Measurements from ENCODE around the gene ZNF592. TPM values are rescaled to one million over a fixed set of nuclear protein-coding genes. Genes with fewer than 3 reads are reported as not detected.
A peak's percentile ranks its signal among the peaks of the same experiment; 100 is the strongest.

ZNF592 gene
- total and polyA plus RNA-seq, 9 of the 15 experiments (the other 6 are each of a cell fraction or from before 2014, with no cell fraction given) = 0.88 to 23.8 (median 7.4) TPM

- TF ChIP-seq CGGBP1 (CRISPR knock-in tag; IDR thresholded peaks at IDR 0.05) = no peak
- TF ChIP-seq GTF2E2 (tag; IDR thresholded peaks at IDR 0.05) = no peak
- TF ChIP-seq PBX2 (CRISPR knock-in tag; IDR thresholded peaks at IDR 0.05; ENCODE audit: low read depth) = no peak
- TF ChIP-seq PBX2 (tag; conservative IDR thresholded peaks at IDR 0.05; ENCODE audit: low read depth) = peak; percentile 35
- no peak for TF ChIP-seq FOS (IDR thresholded peaks at IDR 0.05; ENCODE audit: extremely low read depth, insufficient read length)
- TF ChIP-seq ZNF57 (CRISPR knock-in tag; IDR thresholded peaks at IDR 0.05) = no peak
- TF ChIP-seq PREB (CRISPR knock-in tag; IDR thresholded peaks at IDR 0.05) = no peak
- TF ChIP-seq ZBTB8A (IDR thresholded peaks at IDR 0.05; ENCODE audit: partially characterized antibody) = no peak
- TF ChIP-seq MBD1 (CRISPR knock-in tag; IDR thresholded peaks at IDR 0.05) = no peak
- no peak for TF ChIP-seq MECOM (CRISPR knock-in tag; IDR thresholded peaks at IDR 0.05)
- TF ChIP-seq YY1 (IDR thresholded peaks at IDR 0.05; ENCODE audit: borderline replicate concordance in 1 of 3, control insufficient read depth in 1 of 3, extremely low read depth in 1 of 3, insufficient read depth in 3 of 3, insufficient read length in 1 of 3, insufficient replicate concordance in 2 of 3, low read depth in 1 of 3, low read length in 2 of 3) = no peak
- TF ChIP-seq HDAC2 (IDR thresholded peaks at IDR 0.05) = no peak; the same call in 1 of the 2 replicates
- TF ChIP-seq SMAD4 (CRISPR knock-in tag; conservative IDR thresholded peaks at IDR 0.05) = peak; percentile 27; the same call in 1 of the 2 replicates
- peak in 1 of 2 experiments; percentile 45; a peak in 1 of 4 replicates for TF ChIP-seq HDAC1 (IDR thresholded peaks at IDR 0.05)
- peak; percentile 61 to 77 for TF ChIP-seq KDM1A (IDR thresholded peaks at IDR 0.05)
- TF ChIP-seq DMBX1 (CRISPR knock-in tag; IDR thresholded peaks at IDR 0.05; ENCODE audit: borderline replicate concordance) = peak; percentile 56; the same call in 1 of the 2 replicates
- TF ChIP-seq BRD9 (IDR thresholded peaks at IDR 0.05; ENCODE audit: low read depth, partially characterized antibody) = no peak
- TF ChIP-seq ETV1 (tag; conservative IDR thresholded peaks at IDR 0.05; ENCODE audit: low read depth) = no peak; the same call in 1 of the 2 replicates
- no peak for TF ChIP-seq RBM14 (IDR thresholded peaks at IDR 0.05; ENCODE audit: borderline replicate concordance, insufficient read depth, low read depth, low read length)
- no peak for TF ChIP-seq NFXL1 (CRISPR knock-in tag; IDR thresholded peaks at IDR 0.05)
- TF ChIP-seq RBM34 (IDR thresholded peaks at IDR 0.05; ENCODE audit: borderline replicate concordance, insufficient read depth, low read length) = no peak
Measured at GRCh38 chr15:84725001-84725491, 23.3 kb upstream of the ZNF592 start (continued).

All from K562 (cell line).